GM12872 (cell line): ENCODE data around the gene ELN.

Experiments used
- CTCF ChIP-seq: IDR thresholded peaks from 3 replicates; pipeline ENCODE4 v1.5.1; 2011; ENCODE audit warnings: low read depth, mild to moderate bottlenecking, low read length, moderate library complexity; ENCODE audit not compliant: insufficient read depth

Gene ELN

GRCh38 chr7:73994761-73995160 is 33.2 kb upstream of the ELN start:
- TF ChIP-seq CTCF: no peak

GRCh38 chr7:73995330-73995729 is 32.6 kb upstream of the ELN start:
- TF ChIP-seq CTCF: no peak

- TF ChIP-seq CTCF: no peak
These were observed 32.0 kb upstream of the ELN start for GRCh38 chr7:73995821-73996511.

- TF ChIP-seq CTCF: no peak
These were observed 30.9 kb upstream of the ELN start for GRCh38 chr7:73997056-73997455.

GRCh38 chr7:73999664-74000435 is 28.1 kb upstream of the ELN start:
- TF ChIP-seq CTCF: no peak

GRCh38 chr7:74000489-74001149 is 27.4 kb upstream of the ELN start:
- no peak for TF ChIP-seq CTCF

GRCh38 chr7:74001150-74001494 is 26.9 kb upstream of the ELN start:
- TF ChIP-seq CTCF: no peak
